GM21360 (cell line): ENCODE measurements around the gene RNF150.

Experiments used
- ATAC-seq: cut with Tn5 transposase; IDR thresholded peaks from one replicate; pipeline ENCODE4 v1.9.1; 2021; ENCODE audit warnings: mild to moderate bottlenecking, moderate library complexity; ENCODE audit not compliant: unreplicated experiment

The RNF150 gene

GRCh38 chr4:140986045-140986444, 147.2 kb downstream of the RNF150 start:
- no peak for ATAC-seq

DNA sequence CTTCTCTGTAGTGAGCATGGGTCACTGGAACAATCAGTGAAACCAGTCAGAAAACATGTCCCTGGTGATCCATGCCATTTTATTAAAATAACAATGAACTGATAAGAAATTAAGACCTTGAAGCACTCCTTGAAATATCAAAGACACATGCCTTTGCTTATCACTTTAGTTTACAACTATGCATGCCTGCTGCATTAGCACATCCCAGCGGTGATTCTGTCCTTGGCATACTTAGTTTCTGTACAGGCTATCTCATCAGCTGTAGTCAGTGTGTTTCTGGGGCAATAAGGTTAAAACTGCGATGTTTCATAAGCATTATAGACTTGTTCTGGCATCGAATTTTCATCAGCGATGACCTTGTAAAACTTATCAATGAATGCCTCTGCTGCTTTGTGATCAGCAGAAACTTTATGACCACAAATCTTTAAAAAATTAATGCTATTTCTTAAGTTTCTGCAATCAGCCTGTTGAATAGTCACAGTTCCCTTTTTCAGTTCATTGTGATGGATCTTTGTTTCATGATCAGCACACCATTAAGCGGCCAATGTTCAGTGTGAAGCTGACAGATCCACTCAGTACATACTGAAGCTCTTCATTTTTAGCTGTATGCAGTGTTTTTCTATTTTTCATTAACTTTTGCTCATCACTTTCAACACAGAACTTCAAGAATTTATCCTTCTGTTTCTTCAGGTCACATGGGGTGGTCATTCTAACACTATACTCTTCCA, 150.5 kb downstream of the RNF150 start:
- ATAC-seq: no peak

DNA sequence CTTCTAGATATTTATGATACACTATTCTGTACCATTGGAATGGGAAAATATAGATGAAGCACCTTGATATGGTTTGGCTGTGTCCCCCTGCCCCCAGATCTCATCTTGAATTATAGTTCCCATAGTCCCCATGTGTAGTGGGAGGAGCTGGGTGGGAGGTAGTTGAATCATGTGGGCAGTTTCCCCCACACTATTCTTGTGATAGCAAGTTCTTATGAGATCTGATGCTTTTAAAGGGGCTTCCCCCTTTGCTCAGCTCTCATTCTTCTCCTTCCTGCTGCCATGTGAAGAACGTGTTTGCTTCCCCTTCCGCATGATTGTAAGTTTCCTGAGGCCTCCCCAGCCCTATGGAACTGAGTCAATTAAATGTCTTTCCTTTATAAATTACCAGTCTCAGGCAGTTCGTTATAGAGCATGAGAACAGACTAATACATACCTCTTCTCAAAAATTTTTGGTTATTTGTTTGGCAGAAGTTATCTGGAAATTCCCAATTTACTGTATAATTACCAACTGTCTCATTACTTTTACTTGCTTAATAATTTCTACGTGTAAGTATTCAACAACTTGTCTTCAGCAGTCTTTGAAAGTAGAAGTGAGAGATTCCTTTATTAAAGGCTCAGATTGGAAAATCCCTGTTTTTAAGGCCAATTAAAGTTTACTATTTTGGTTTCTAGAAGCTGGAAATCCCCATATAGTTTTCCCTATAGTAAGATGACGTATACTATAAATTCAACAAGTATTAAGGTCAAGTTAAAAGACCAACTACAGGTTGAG, 152.7 kb downstream of the RNF150 start:
- no peak for ATAC-seq

- ATAC-seq: no peak
Observed at GRCh38 chr4:140976768-140977167, 156.5 kb downstream of the RNF150 start.

- ATAC-seq: no peak
Observed at GRCh38 chr4:140971077-140971792, 162.0 kb downstream of the RNF150 start.

- ATAC-seq: no peak
Observed at GRCh38 chr4:140969296-140969695, 164.0 kb downstream of the RNF150 start.

GRCh38 chr4:140968371-140968770, 164.9 kb downstream of the RNF150 start:
- ATAC-seq: no peak

GRCh38 chr4:140963883-140964282, 169.4 kb downstream of the RNF150 start:
- ATAC-seq: no peak

- no peak for ATAC-seq
Observed at GRCh38 chr4:140955641-140956040, 177.6 kb downstream of the RNF150 start.

- no peak for ATAC-seq
Observed at GRCh38 chr4:140952717-140953116, 180.6 kb downstream of the RNF150 start.

DNA sequence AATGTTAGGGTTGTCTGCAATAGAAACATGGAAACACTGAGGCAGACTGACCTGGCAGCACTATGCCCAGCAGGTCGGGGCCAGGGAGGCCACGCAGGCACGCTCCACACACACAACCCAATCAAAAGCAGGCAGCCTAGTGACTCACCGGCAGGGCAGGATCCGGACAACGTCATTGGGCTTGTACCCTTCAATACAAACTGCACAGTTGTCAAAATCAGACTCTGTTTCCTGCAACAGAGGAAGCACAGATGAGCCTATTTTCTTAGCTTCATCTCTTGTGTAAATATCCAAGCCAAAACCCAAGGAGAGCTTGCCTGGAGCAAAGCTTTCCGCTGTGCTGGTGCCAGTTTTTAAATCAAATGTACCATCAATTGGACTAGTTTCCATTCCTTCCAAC, 185.8 kb downstream of the RNF150 start:
- no peak for ATAC-seq

DNA sequence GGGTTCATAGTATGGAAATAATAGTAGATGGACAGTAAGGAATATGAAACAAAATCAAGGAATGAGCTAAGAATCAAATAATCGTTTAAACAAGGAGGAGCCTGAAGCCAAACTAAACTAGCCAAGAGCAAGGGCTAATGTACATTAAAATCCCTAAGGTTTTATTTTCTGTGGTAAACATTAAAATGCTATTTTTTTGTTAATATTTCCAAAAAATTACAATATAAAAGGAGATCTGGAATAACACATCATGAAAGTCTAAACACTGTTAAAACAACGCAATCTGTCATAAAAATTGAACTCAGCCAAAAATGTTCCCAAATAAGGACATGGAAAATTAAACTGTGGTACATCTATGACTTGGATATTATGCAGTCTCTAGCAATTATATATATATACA, 188.2 kb downstream of the RNF150 start:
- no peak for ATAC-seq

DNA sequence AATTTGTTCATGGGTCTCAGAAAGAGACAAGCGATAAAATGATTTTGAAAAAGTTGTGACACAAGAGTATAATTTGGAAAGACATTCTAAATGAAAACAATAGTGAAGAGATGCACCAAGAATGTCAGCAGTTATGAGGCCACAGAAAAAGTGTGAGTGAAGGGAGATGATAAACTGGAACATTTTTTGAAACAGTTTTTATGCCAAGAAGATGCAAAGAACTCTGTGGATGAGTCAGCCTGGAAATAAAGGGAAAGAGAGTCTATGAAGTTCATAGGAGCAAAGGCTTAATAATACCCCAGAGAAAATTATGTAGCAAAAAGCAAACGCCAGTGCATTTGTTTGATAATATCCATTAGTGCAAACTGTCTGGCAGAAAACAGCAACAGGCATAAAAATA, 188.7 kb downstream of the RNF150 start:
- ATAC-seq: no peak

GRCh38 chr4:140944199-140944515, 189.1 kb downstream of the RNF150 start:
- ATAC-seq: no peak

DNA sequence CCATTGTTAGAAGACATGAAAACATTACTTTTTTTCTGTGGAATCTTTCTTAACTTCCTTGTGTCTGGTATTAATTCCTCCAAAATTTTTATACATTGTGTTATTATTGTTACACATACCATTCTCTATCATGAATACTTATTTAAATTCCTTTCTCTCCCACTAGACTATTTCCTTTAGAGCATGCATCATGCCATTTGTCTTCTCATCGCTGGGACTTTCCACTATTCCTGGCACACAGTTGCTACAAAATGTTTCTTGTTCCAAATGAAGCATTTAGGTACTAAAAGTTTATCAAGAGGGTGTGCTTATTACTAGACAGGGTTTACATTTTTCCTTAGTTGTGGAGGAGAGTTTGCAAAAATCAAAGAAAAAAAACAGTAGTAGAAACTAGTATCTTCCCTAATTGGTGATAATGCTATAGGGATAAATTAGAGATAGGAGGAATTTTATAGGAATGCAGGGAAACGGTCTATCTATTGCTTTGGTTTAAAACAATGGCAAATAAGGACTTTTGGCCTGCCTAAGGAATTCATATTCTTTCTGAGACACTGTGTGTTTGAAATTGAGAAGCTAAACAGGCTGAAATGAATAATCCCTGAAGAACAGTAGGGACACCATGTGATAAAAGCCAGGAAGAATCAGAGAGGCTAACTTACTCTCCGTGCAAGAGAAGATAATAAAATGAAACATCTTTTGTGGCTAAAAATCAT, 189.6 kb downstream of the RNF150 start:
- no peak for ATAC-seq

GRCh38 chr4:140940589-140940988, 192.7 kb downstream of the RNF150 start:
- ATAC-seq: no peak

DNA sequence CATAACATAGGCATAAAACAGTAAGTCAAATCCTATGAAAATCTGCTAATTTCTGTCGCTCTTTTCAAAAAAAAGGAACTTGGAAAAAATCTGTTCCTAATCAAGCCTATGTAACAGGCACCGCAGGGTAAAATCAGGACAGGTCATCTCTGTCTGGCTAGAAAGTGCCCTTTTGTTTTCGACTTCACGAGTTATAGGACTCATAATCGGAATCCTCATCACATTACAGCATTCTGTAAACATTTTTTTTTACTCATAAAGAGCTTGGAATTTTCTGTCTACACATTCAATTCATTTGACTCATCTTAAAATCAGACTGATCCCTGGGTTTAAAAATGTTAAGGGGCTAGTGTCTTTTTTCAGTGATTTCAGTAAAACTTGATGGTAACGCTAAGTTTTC, 195.4 kb downstream of the RNF150 start:
- no peak for ATAC-seq

- no peak for ATAC-seq
Observed at GRCh38 chr4:140935254-140935653, 198.0 kb downstream of the RNF150 start.

DNA sequence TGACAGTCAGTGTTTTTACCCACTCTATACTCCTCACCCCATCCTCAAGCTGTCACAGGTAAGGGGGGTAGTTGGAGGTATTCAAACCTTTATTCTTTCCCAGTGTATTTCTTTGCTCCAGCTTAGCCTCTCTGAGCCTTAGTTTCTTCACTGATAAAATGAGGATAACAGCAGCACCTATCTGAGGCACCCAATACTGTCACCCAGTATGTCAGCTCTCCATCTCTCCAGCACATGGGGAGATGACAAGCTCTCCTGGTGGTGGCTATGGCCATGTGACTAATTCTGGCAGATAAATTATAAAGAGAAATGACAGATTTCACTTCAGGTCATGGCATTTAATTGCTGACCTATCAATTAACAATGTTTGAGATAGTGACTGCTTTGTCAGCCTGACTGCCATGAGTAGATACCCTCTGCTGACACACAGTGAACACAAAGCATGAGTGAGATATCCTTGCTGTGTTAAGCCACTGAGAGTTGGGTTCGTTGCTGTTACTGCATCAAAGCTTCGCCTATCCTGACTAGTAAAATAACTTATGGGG, 200.7 kb downstream of the RNF150 start:
- no peak for ATAC-seq

- ATAC-seq: no peak
Observed at GRCh38 chr4:140931911-140932310, 201.4 kb downstream of the RNF150 start.

DNA sequence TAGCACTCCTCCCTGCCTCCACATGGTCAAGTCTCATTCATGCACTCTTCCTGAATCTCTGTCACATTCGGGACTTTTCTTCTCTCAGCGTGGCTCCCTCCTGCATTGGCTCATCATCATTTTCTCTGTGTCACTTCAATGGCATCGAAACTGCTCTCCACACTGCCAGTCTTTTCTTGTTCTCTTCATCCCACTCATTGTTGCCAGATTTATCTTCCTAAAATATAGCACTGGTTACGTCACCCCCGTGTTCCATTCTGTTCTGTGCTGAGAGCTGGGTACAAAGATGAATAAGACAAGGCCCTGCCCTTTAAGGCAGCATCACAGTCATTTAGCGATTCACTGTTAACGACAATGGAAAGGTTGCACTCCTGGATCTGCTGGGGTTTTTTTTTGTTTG, 202.7 kb downstream of the RNF150 start:
- no peak for ATAC-seq
